ENCODE results near the gene DGKD.
A peak's percentile ranks its signal among the peaks of the same experiment; 100 is the strongest.

The DGKD gene, protein sequence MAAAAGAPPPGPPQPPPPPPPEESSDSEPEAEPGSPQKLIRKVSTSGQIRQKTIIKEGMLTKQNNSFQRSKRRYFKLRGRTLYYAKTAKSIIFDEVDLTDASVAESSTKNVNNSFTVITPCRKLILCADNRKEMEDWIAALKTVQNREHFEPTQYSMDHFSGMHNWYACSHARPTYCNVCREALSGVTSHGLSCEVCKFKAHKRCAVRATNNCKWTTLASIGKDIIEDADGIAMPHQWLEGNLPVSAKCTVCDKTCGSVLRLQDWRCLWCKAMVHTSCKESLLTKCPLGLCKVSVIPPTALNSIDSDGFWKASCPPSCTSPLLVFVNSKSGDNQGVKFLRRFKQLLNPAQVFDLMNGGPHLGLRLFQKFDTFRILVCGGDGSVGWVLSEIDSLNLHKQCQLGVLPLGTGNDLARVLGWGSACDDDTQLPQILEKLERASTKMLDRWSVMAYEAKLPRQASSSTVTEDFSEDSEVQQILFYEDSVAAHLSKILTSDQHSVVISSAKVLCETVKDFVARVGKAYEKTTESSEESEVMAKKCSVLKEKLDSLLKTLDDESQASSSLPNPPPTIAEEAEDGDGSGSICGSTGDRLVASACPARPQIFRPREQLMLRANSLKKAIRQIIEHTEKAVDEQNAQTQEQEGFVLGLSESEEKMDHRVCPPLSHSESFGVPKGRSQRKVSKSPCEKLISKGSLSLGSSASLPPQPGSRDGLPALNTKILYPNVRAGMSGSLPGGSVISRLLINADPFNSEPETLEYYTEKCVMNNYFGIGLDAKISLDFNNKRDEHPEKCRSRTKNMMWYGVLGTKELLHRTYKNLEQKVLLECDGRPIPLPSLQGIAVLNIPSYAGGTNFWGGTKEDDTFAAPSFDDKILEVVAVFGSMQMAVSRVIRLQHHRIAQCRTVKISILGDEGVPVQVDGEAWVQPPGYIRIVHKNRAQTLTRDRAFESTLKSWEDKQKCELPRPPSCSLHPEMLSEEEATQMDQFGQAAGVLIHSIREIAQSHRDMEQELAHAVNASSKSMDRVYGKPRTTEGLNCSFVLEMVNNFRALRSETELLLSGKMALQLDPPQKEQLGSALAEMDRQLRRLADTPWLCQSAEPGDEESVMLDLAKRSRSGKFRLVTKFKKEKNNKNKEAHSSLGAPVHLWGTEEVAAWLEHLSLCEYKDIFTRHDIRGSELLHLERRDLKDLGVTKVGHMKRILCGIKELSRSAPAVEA

DNA sequence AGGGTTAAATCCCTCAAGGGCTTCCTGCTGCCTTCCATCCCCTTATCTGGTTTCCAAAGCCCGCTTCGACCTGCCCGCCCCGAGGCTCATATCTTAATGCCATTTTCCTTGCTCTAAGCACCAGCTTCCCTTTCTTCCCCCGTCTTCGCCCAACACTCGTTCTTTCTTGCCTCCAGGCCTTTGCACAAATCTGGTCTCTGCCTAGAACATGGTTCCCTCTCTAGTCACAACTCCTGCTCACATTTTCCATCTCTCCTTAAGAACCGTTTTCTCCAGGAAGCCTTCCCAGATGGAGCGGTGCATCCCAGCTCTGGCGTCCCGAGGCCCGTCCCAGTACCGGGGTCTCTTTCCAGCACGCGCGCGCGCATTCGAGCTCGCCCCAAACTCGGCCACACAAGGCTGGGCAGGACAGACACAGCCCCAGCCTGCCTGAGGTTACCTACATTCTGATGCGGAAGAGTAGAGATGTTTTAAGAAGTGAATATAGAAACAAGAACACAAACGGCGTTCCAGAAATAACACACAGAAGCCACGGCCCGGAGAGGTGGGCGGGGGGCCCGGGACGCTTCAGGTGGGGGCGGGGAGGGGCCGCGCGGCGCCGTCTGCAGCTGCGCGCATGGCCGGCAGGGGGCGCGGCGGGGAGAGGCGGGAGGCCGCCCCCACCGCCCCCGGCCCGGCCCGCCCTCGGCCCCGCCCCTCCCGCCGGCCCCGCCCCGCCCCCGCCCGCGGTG is at the start of gene DGKD:
Gene DGKD, plus strand, starts transcription at position 726 of the 731 bp plus-strand sequence. CDS start 25 bp downstream, outside the sequence.
- Histone ChIP-seq H3K4me3 (ENCODE audit: low read depth, low read length) (peak within 1 kb of the TSS; percentile 92), H3K79me2 (ENCODE audit: control insufficient read depth, insufficient read depth, low read length, unreplicated experiment) (peaks cover 25% of the 10 kb centered on the region), H2AFZ (ENCODE audit: low read length, unreplicated experiment) (peak within 1 kb of the TSS; percentile 99), H3K27me3 (ENCODE audit: insufficient read depth, low read length) (no peaks in the 10 kb centered on the region), H3K36me3 (ENCODE audit: insufficient read depth, low read length) (no peaks in the 10 kb centered on the region), H3K27ac (ENCODE audit: low read depth, low read length) (no peak within 1 kb of the TSS), H3K4me1 (ENCODE audit: control insufficient read depth, insufficient read depth, low read length, unreplicated experiment) (peaks cover 31% of the 10 kb centered on the region)

DNA sequence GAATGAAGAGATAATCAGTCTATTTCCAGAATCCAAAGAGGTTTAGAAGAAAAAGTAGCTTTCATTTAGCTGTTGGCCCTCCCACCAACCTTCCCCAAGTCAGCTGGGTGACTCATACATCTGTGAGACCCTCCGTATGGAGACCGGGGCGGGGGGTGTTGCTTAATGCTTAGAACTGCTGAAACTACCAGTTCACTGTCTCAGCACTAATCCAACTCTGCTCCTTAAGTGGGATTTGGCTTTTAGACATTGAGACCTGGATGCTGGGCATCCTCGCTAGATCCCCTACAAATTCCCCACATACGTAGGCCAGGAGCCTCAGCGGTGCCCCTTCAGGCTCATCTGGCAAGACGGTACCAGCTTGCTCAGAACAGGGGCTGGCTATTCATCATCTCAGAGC is 46.7 kb upstream of the DGKD start, which contains the start of gene SAG:
Gene SAG, plus strand, starts transcription at position 252 of the 400 bp plus-strand sequence. CDS start 1,374 bp downstream, outside the sequence.
- Histone ChIP-seq H3K36me3 (ENCODE audit: insufficient read depth, low read length) (no peaks in the 10 kb centered on the region), H3K27me3 (ENCODE audit: insufficient read depth, low read length) (peaks cover 11% of the 10 kb centered on the region), H3K79me2 (ENCODE audit: control insufficient read depth, insufficient read depth, low read length, unreplicated experiment) (no peaks in the 10 kb centered on the region), H3K4me1 (ENCODE audit: control insufficient read depth, insufficient read depth, low read length, unreplicated experiment) (no peaks in the 10 kb centered on the region), H3K27ac (ENCODE audit: low read depth, low read length) (no peak within 1 kb of the TSS), H2AFZ (ENCODE audit: low read length, unreplicated experiment) (no peak within 1 kb of the TSS), H3K4me3 (ENCODE audit: low read depth, low read length) (no peak within 1 kb of the TSS)

DNA sequence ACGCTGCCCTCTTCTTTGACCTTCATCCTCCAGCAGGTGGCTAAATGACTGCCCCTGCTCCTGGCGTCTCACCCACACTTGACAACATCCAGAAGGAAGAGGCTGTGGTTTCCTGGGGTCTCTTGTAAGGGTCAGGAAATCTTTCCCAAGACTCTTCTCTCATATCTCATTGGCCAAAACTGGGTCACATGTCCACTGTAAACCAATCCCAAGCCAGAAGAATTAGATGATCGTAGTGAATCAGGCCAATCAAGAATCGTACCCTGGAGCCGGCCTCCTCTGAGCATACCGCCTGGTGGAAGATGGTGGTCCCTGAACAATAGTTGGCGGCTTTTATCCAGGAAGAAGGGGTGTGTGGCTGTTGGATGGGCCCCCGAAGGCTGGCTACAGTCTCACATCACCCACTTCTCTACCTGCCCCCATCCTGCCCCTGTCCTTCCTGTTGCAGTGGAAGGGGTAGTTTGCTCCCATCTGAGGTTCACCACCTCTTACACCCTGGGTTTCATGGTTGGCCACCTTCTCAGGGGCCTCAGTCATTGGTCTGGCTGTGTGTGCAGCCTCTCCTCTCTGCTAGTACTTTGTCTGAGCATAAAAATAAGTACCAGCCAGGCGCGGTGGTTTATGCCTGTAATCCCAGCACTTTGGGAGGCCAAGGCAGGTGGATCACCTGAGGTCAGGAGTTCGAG is 42.9 kb upstream of the DGKD start:
- no peaks in the 10 kb centered on the region for H3K36me3 ChIP-seq (ENCODE audit: insufficient read depth, low read length)
- no peaks in the 10 kb centered on the region for H3K79me2 ChIP-seq (ENCODE audit: control insufficient read depth, insufficient read depth, low read length, unreplicated experiment)
- H3K27ac ChIP-seq (ENCODE audit: low read depth, low read length), result no peak overlapping the region
- no peak overlapping the region for H3K4me3 ChIP-seq (ENCODE audit: low read depth, low read length)
- H2AFZ ChIP-seq (ENCODE audit: low read length, unreplicated experiment), result no peak overlapping the region
- peaks cover 18% of the 10 kb centered on the region for H3K27me3 ChIP-seq (ENCODE audit: insufficient read depth, low read length)
- no peaks in the 10 kb centered on the region for H3K4me1 ChIP-seq (ENCODE audit: control insufficient read depth, insufficient read depth, low read length, unreplicated experiment)

DNA sequence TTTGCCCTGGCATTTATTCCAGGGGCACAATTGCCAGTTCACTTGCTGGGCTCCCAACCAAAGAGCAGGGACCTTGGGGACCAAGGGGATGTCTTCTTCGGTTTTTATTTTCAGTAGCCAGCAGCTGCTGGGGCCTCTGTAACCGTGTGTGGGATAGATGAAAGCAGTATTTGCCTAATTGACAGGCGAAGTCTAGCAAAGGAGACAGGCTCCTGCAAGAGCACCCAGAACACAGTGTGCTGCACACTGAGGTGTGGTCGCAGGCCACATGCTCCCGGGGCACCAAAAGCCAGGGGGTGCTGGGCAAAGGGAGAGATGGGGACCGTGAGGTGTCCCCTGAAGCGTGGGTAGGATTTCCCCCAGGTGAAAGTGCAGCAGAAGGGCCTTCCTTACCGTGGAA is 41.4 kb upstream of the DGKD start:
- H3K36me3 ChIP-seq (ENCODE audit: insufficient read depth, low read length), result no peaks in the 10 kb centered on the region
- H3K4me3 ChIP-seq (ENCODE audit: low read depth, low read length), result no peak overlapping the region
- no peaks in the 10 kb centered on the region for H3K4me1 ChIP-seq (ENCODE audit: control insufficient read depth, insufficient read depth, low read length, unreplicated experiment)
- H3K27me3 ChIP-seq (ENCODE audit: insufficient read depth, low read length), result peaks cover 18% of the 10 kb centered on the region
- H3K27ac ChIP-seq (ENCODE audit: low read depth, low read length), result no peak overlapping the region
- no peaks in the 10 kb centered on the region for H3K79me2 ChIP-seq (ENCODE audit: control insufficient read depth, insufficient read depth, low read length, unreplicated experiment)
- no peak overlapping the region for H2AFZ ChIP-seq (ENCODE audit: low read length, unreplicated experiment)

DNA sequence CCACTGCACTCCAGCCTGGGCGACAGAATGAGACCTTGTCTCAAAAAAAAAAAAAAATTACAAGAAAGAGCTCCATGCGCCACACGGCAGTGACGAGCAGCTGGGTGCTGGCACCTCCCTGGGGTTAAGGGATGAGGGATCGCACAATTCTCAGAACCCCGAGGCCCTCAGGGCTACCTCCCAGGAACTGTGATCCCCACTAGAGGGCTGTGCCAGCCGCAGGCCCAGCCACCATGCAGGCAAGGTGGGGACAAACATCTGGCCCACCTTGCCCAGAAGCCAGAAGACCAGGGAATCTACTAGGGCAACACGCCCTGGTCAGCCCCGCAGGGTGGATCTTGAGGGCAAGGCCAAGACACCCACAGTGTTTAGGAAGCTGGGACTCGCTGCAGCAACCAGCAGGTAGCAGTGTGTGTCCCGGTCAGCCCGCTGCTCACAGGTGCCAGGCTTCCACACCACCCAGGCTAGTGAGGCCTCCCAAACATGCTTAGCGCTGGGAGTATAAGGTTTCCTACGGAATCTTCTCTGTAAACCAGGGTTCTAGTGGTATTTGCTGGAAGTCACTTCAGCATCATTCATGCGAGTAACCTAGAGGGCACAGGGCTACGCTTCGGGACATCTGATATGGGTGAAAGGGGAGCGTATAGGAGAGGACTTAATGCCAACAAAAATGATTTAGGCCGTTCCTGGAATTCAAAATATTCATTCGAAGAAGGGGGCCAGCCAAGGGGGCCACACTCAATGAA is 39.9 kb upstream of the DGKD start:
- Histone ChIP-seq H3K27me3 (ENCODE audit: insufficient read depth, low read length) (peaks cover 29% of the 10 kb centered on the region), H3K4me3 (ENCODE audit: low read depth, low read length) (no peak overlapping the region)

DNA sequence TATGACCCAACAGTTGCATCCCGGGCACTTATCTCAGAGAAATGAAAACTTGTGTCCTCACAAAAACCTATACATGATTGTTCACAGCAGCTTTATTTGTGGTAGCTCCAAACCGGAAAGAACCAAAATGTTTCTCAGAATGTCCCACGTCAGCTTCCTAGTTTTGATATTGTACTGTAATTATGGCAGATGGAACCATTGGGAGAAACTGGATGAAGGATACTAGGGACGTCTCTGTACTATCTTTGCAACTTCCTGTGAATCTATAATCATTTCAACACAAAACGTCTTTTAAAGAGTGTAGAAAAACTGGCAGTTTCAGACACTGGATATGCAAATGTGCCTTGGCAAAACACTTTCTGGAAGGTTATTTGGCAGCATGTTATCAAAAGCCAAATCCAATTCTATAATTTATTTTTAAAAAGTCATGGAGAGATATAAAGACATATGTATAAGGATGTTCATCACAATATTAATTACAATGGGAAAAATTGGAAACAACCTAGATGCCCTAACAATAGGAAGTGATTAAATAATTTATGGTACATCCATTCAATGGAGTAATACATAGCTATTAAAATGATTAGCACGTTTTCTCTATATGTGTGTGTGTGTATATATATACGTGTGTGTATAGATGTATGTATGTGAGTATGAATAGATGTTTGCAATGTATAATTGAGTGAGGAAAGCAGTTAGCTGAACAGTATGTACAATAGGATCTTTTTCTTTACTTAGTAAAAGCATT is 36.9 kb upstream of the DGKD start:
- H3K27me3 ChIP-seq (ENCODE audit: insufficient read depth, low read length), result peaks cover 47% of the 10 kb centered on the region
- H3K36me3 ChIP-seq (ENCODE audit: insufficient read depth, low read length), result no peaks in the 10 kb centered on the region
- H3K27ac ChIP-seq (ENCODE audit: low read depth, low read length), result no peak overlapping the region
- H3K4me1 ChIP-seq (ENCODE audit: control insufficient read depth, insufficient read depth, low read length, unreplicated experiment), result no peaks in the 10 kb centered on the region
- H3K79me2 ChIP-seq (ENCODE audit: control insufficient read depth, insufficient read depth, low read length, unreplicated experiment), result no peaks in the 10 kb centered on the region
- H2AFZ ChIP-seq (ENCODE audit: low read length, unreplicated experiment), result no peak overlapping the region
- no peak overlapping the region for H3K4me3 ChIP-seq (ENCODE audit: low read depth, low read length)

More for the DNA sequence above, 39.9 kb upstream of the DGKD start:
- Histone ChIP-seq H3K4me1 (ENCODE audit: control insufficient read depth, insufficient read depth, low read length, unreplicated experiment) (no peaks in the 10 kb centered on the region), H2AFZ (ENCODE audit: low read length, unreplicated experiment) (no peak overlapping the region), H3K36me3 (ENCODE audit: insufficient read depth, low read length) (no peaks in the 10 kb centered on the region), H3K79me2 (ENCODE audit: control insufficient read depth, insufficient read depth, low read length, unreplicated experiment) (no peaks in the 10 kb centered on the region), H3K27ac (ENCODE audit: low read depth, low read length) (no peak overlapping the region)

DNA sequence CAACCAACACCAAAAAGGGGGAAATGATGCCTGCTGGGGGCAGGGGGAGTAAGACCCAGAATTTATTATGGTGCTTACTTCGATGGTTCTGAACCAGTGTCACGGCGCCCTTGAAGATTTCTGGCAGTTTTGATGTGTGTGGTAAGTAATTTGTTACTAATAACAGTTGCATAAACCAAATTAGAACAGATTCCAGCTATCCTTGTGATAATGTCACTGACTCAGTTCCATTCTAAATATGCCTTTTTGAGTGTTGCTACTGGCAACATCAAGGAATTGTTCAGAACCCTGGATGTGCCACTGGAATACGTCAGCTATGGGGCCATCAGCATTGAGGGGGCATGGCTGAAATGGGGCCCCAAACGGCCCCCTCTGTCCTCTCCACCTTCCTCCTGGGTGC is 35.0 kb upstream of the DGKD start:
- Histone ChIP-seq H3K4me1 (ENCODE audit: control insufficient read depth, insufficient read depth, low read length, unreplicated experiment) (no peaks in the 10 kb centered on the region), H3K27me3 (ENCODE audit: insufficient read depth, low read length) (peaks cover 44% of the 10 kb centered on the region), H3K4me3 (ENCODE audit: low read depth, low read length) (no peak overlapping the region), H3K27ac (ENCODE audit: low read depth, low read length) (no peak overlapping the region), H3K79me2 (ENCODE audit: control insufficient read depth, insufficient read depth, low read length, unreplicated experiment) (no peaks in the 10 kb centered on the region), H2AFZ (ENCODE audit: low read length, unreplicated experiment) (no peak overlapping the region), H3K36me3 (ENCODE audit: insufficient read depth, low read length) (no peaks in the 10 kb centered on the region)

DNA sequence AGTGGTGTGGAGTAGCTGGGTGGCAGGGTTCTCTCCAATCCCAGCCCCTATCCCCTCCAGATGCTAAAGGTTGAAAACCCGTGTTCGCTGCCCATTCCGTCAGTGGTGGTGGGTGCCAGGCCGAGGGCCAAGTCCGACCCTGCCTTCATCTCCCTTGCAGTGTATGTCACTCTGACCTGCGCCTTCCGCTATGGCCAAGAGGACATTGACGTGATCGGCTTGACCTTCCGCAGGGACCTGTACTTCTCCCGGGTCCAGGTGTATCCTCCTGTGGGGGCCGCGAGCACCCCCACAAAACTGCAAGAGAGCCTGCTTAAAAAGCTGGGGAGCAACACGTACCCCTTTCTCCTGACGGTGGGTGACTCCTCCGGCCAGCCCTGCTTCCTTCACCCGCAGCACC is 33.8 kb upstream of the DGKD start:
- Histone ChIP-seq H3K79me2 (ENCODE audit: control insufficient read depth, insufficient read depth, low read length, unreplicated experiment) (no peaks in the 10 kb centered on the region), H2AFZ (ENCODE audit: low read length, unreplicated experiment) (no peak overlapping the region), H3K27ac (ENCODE audit: low read depth, low read length) (no peak overlapping the region), H3K36me3 (ENCODE audit: insufficient read depth, low read length) (no peaks in the 10 kb centered on the region), H3K27me3 (ENCODE audit: insufficient read depth, low read length) (peaks cover 44% of the 10 kb centered on the region), H3K4me3 (ENCODE audit: low read depth, low read length) (no peak overlapping the region), H3K4me1 (ENCODE audit: control insufficient read depth, insufficient read depth, low read length, unreplicated experiment) (no peaks in the 10 kb centered on the region)

DNA sequence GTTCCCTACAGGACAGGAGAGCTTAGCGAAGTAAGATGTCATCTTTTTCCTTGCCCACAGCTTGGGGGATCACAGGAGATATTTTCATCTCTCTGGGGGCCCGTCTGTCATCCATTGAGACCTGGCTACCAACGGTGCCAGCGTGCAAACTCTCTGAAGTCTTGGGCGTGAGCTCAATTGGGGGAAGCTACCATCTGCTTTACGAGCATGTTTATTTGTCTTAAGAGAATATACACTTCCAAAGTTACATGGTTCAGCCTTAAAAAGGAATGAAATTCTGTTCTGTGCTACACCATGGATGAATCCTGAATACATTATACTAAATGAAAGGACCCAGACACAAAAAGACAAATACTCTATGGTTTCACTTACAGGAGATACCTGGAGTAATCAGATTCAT is 33.1 kb upstream of the DGKD start:
- Histone ChIP-seq H3K79me2 (ENCODE audit: control insufficient read depth, insufficient read depth, low read length, unreplicated experiment) (no peaks in the 10 kb centered on the region), H3K27ac (ENCODE audit: low read depth, low read length) (no peak overlapping the region), H3K36me3 (ENCODE audit: insufficient read depth, low read length) (no peaks in the 10 kb centered on the region), H2AFZ (ENCODE audit: low read length, unreplicated experiment) (no peak overlapping the region), H3K27me3 (ENCODE audit: insufficient read depth, low read length) (peaks cover 44% of the 10 kb centered on the region), H3K4me1 (ENCODE audit: control insufficient read depth, insufficient read depth, low read length, unreplicated experiment) (no peaks in the 10 kb centered on the region), H3K4me3 (ENCODE audit: low read depth, low read length) (no peak overlapping the region)

Data from ACC112 (cell line).